ENCODE results near the gene CEP112. TPM values are rescaled to one million over a fixed set of nuclear protein-coding genes. Genes with fewer than 3 reads are reported as not detected.

The CEP112 gene
- total RNA-seq, 4 donors from 2014 or later, result 0.53 to 41.3 (median 5.7) TPM

- no peak overlapping the region for H3K4me3 ChIP-seq
- H3K36me3 ChIP-seq, result no peaks in the 10 kb centered on the region
- no peaks in the 10 kb centered on the region for H3K9me3 ChIP-seq
- TF ChIP-seq POLR2A (IDR thresholded peaks at IDR 0.05), result no peak
- no peak for TF ChIP-seq CTCF (IDR thresholded peaks at IDR 0.05)
- H3K27me3 ChIP-seq, result no peaks in the 10 kb centered on the region
- H3K4me1 ChIP-seq, result no peaks in the 10 kb centered on the region
- DNase-seq, result no peak
- no peak overlapping the region for H3K27ac ChIP-seq
Measured at GRCh38 chr17:66175892-66176291, 16.0 kb downstream of the CEP112 start.

- DNase-seq, result no peak
- H3K36me3 ChIP-seq, result no peaks in the 10 kb centered on the region
- H3K27ac ChIP-seq, result no peak overlapping the region
- TF ChIP-seq POLR2A (IDR thresholded peaks at IDR 0.05) (no peak), CTCF (IDR thresholded peaks at IDR 0.05) (no peak)
- no peaks in the 10 kb centered on the region for H3K27me3 ChIP-seq
- no peak overlapping the region for H3K4me3 ChIP-seq
- no peaks in the 10 kb centered on the region for H3K4me1 ChIP-seq
- no peaks in the 10 kb centered on the region for H3K9me3 ChIP-seq
Measured at GRCh38 chr17:66172691-66173223, 19.2 kb downstream of the CEP112 start.

GRCh38 chr17:66172144-66172543, 19.8 kb downstream of the CEP112 start:
- TF ChIP-seq CTCF (IDR thresholded peaks at IDR 0.05), result no peak
- no peak for TF ChIP-seq POLR2A (IDR thresholded peaks at IDR 0.05)
- Histone ChIP-seq H3K4me3 (no peak overlapping the region), H3K27me3 (no peaks in the 10 kb centered on the region), H3K27ac (no peak overlapping the region), H3K4me1 (no peaks in the 10 kb centered on the region), H3K36me3 (no peaks in the 10 kb centered on the region), H3K9me3 (no peaks in the 10 kb centered on the region)
- no peak for DNase-seq

GRCh38 chr17:66171692-66172091, 20.2 kb downstream of the CEP112 start:
- Histone ChIP-seq H3K27ac (no peak overlapping the region), H3K27me3 (no peaks in the 10 kb centered on the region), H3K4me3 (no peak overlapping the region), H3K9me3 (no peaks in the 10 kb centered on the region), H3K36me3 (no peaks in the 10 kb centered on the region), H3K4me1 (no peaks in the 10 kb centered on the region)
- DNase-seq, result no peak
- TF ChIP-seq CTCF (IDR thresholded peaks at IDR 0.05) (no peak), POLR2A (IDR thresholded peaks at IDR 0.05) (no peak)

GRCh38 chr17:66171172-66171571, 20.8 kb downstream of the CEP112 start:
- DNase-seq, result no peak
- H3K4me3 ChIP-seq, result no peak overlapping the region
- H3K36me3 ChIP-seq, result no peaks in the 10 kb centered on the region
- TF ChIP-seq POLR2A (IDR thresholded peaks at IDR 0.05) (no peak), CTCF (IDR thresholded peaks at IDR 0.05) (no peak)
- H3K27me3 ChIP-seq, result no peaks in the 10 kb centered on the region
- no peaks in the 10 kb centered on the region for H3K4me1 ChIP-seq
- H3K9me3 ChIP-seq, result no peaks in the 10 kb centered on the region
- no peak overlapping the region for H3K27ac ChIP-seq

- no peak for DNase-seq
- Histone ChIP-seq H3K27me3 (no peaks in the 10 kb centered on the region), H3K4me3 (no peak overlapping the region), H3K27ac (no peak overlapping the region), H3K4me1 (no peaks in the 10 kb centered on the region), H3K9me3 (no peaks in the 10 kb centered on the region), H3K36me3 (no peaks in the 10 kb centered on the region)
- TF ChIP-seq POLR2A (IDR thresholded peaks at IDR 0.05) (no peak), CTCF (IDR thresholded peaks at IDR 0.05) (no peak)
Measured at GRCh38 chr17:66169839-66170238, 22.1 kb downstream of the CEP112 start.
